ENCODE data around the gene NEURL1B.

The NEURL1B gene

DNA sequence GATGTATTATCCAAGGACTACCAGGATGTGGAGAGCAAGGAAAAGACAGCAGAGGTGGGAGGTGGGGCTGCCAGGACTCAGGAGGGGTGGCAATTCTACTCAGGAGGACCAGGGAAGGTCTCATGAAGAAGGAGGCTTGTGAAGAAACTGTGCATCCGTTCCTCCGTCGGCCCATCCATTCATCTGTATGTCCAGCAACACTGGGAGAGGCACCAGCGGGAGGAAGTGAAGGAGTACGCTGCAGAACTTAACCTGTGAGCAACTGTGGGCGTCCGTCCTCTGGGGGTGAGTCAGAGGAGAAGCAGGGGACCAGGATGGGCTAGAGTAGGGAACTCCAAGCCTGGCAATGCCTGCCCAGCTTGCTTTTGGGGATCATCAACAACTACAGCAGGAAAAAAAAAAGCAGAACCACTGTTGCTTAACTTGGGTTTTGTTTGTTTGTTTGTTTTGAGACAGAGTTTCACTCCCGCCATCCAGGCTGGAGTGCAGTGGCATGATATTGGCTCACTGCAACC is 47.3 kb upstream of the NEURL1B start:
- Histone ChIP-seq H3K27ac (no peak overlapping the region), H3K36me3 (ENCODE audit: insufficient read depth) (no peaks in the 10 kb centered on the region), H3K27me3 (ENCODE audit: insufficient read depth, low read depth) (no peaks in the 10 kb centered on the region), H3K4me3 (IDR thresholded peaks at IDR 0.05; ENCODE audit: insufficient read depth, low read depth, low read length) (no peak overlapping the region), H3K9ac (no peak overlapping the region), H3K4me2 (no peak overlapping the region), H3K79me2 (ENCODE audit: insufficient read depth, low read depth) (no peaks in the 10 kb centered on the region), H4K20me1 (ENCODE audit: insufficient read depth) (no peaks in the 10 kb centered on the region), H3K4me1 (ENCODE audit: low read depth, poor library complexity, severe bottlenecking) (no peaks in the 10 kb centered on the region), H2AFZ (ENCODE audit: low read depth) (no peak overlapping the region)
- TF ChIP-seq, protein P1, sequence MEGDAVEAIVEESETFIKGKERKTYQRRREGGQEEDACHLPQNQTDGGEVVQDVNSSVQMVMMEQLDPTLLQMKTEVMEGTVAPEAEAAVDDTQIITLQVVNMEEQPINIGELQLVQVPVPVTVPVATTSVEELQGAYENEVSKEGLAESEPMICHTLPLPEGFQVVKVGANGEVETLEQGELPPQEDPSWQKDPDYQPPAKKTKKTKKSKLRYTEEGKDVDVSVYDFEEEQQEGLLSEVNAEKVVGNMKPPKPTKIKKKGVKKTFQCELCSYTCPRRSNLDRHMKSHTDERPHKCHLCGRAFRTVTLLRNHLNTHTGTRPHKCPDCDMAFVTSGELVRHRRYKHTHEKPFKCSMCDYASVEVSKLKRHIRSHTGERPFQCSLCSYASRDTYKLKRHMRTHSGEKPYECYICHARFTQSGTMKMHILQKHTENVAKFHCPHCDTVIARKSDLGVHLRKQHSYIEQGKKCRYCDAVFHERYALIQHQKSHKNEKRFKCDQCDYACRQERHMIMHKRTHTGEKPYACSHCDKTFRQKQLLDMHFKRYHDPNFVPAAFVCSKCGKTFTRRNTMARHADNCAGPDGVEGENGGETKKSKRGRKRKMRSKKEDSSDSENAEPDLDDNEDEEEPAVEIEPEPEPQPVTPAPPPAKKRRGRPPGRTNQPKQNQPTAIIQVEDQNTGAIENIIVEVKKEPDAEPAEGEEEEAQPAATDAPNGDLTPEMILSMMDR (conservative IDR thresholded peaks at IDR 0.05; ENCODE audit: low read depth, low read length), result no peak

DNA sequence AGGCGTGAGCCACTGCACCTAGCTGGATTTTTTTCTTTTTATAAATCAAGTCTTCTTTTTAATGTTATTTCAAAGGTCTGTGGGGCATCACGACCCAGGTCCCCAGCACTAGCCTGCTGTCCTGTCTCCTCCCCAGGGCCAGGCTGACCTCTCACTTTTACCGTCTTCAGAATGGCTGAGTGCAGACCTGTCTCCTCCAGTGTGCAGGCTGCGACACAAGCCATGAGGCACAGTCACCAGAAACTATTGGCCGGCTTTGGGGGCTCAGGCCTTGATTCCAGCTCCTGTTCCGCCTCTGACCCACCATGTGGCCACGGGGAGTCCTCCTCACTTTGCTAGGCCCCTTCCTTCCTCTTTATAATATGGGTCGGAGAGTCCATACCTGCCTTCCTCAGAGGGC is 46.6 kb upstream of the NEURL1B start:
- no peaks in the 10 kb centered on the region for H3K79me2 ChIP-seq (ENCODE audit: insufficient read depth, low read depth)

DNA sequence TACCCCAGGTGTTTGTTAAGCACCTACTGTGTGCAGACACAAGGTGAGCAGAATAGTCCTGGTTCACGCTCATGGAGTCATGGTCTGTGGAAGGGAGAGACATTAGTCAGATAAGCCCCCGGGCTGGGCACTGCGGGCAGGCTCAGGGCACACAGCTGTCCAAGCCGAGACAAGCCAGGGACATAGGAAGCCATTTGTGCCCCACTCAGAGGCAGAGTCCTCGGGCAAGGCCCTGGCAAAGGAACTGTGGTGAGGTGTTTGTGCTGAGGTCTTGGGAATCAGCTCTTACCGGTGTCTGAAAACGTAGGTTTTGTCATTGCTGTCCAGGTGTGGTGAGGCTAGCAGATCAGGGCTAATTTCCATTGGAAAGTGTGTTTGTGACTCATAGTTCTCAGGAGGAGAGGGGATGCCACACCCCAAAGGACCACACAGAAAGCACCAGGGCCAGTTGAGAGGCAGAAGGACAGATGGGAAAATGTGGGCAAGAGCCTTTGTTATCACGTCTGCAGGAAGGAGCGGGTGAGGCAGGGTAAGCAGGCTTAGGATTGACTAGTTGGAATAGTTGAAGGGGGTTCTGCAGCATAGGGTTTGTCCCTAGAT is 46.1 kb upstream of the NEURL1B start:
- TF ChIP-seq, protein P1 (conservative IDR thresholded peaks at IDR 0.05; ENCODE audit: low read depth, low read length), result no peak
- H2AFZ ChIP-seq (ENCODE audit: low read depth), result no peak overlapping the region
- H4K20me1 ChIP-seq (ENCODE audit: insufficient read depth), result no peaks in the 10 kb centered on the region
- H3K4me3 ChIP-seq (IDR thresholded peaks at IDR 0.05; ENCODE audit: insufficient read depth, low read depth, low read length), result no peak overlapping the region
- no peaks in the 10 kb centered on the region for H3K36me3 ChIP-seq (ENCODE audit: insufficient read depth)
- no peaks in the 10 kb centered on the region for H3K79me2 ChIP-seq (ENCODE audit: insufficient read depth, low read depth)
- H3K27me3 ChIP-seq (ENCODE audit: insufficient read depth, low read depth), result no peaks in the 10 kb centered on the region
- no peak overlapping the region for H3K4me2 ChIP-seq
- no peaks in the 10 kb centered on the region for H3K4me1 ChIP-seq (ENCODE audit: low read depth, poor library complexity, severe bottlenecking)
- H3K9ac ChIP-seq, result no peak overlapping the region
- no peak overlapping the region for H3K27ac ChIP-seq

More for the DNA sequence above, 46.6 kb upstream of the NEURL1B start:
- H3K9ac ChIP-seq, result no peak overlapping the region
- no peaks in the 10 kb centered on the region for H4K20me1 ChIP-seq (ENCODE audit: insufficient read depth)
- no peak overlapping the region for H3K4me3 ChIP-seq (IDR thresholded peaks at IDR 0.05; ENCODE audit: insufficient read depth, low read depth, low read length)
- H3K36me3 ChIP-seq (ENCODE audit: insufficient read depth), result no peaks in the 10 kb centered on the region
- no peaks in the 10 kb centered on the region for H3K27me3 ChIP-seq (ENCODE audit: insufficient read depth, low read depth)
- no peaks in the 10 kb centered on the region for H3K4me1 ChIP-seq (ENCODE audit: low read depth, poor library complexity, severe bottlenecking)
- H3K4me2 ChIP-seq, result no peak overlapping the region
- TF ChIP-seq, protein P1 (conservative IDR thresholded peaks at IDR 0.05; ENCODE audit: low read depth, low read length), result no peak
- no peak overlapping the region for H2AFZ ChIP-seq (ENCODE audit: low read depth)
- no peak overlapping the region for H3K27ac ChIP-seq

DNA sequence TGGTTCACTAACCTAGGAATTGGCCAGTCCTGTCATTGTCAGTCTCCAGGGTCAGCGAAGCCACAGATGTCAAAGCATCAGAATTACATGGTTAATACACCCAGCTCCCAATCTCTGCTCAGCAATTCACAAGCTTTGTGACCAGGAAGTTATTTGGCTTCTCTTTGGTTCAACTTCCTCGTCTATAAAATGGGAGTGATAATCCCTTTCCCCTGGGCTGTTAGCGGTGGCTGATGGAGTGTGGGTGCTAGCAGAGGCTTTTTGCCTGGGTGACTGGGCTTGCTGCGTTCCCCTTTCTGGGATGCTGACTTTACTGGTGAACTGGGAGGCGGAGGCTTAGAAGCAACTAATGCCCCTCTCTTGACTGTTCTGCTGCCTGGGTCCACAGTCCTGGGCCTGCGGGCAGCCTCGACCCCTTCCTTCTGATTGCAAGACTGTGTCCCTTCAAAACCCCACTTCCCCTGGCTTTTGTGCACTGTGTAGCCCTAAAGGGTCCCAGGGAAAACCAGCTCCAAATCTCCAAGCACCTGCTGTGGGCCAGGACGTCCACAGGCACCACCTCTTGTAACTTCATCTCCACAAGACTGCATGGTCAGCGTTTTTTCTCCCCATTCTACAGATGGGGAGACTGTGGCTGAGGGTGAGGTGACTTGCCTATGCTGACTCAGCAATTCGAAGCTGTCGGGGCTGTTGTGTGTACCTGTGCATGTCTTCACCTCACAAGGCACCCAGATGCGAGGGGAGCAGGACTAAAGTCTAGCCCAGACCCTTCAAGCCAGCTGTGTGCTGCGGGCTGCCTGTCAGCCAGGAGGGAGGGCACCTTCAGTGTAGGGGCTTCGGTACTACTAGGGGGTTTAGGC is 45.2 kb upstream of the NEURL1B start:
- Histone ChIP-seq H3K4me3 (IDR thresholded peaks at IDR 0.05; ENCODE audit: insufficient read depth, low read depth, low read length) (no peak overlapping the region), H3K27ac (no peak overlapping the region), H3K4me2 (no peak overlapping the region), H4K20me1 (ENCODE audit: insufficient read depth) (no peaks in the 10 kb centered on the region), H3K36me3 (ENCODE audit: insufficient read depth) (no peaks in the 10 kb centered on the region), H3K27me3 (ENCODE audit: insufficient read depth, low read depth) (no peaks in the 10 kb centered on the region), H3K79me2 (ENCODE audit: insufficient read depth, low read depth) (no peaks in the 10 kb centered on the region), H3K4me1 (ENCODE audit: low read depth, poor library complexity, severe bottlenecking) (no peaks in the 10 kb centered on the region), H3K9ac (no peak overlapping the region), H2AFZ (ENCODE audit: low read depth) (no peak overlapping the region)
- TF ChIP-seq, protein P1 (conservative IDR thresholded peaks at IDR 0.05; ENCODE audit: low read depth, low read length), result no peak

Measured in KMS-11 (cell line).